Panc1 (cell line): ENCODE results near the gene UGT1A8. TPM values are rescaled to one million over a fixed set of nuclear protein-coding genes. Genes with fewer than 3 reads are reported as not detected.
"Not testable (repeated sequence)": the region's sequence is repeated elsewhere in the genome, so short reads cannot be mapped to it uniquely, and the experiment has no call there.

Experiments
- ATAC-seq: fragments of 200-7000 bp; cut with Tn5 transposase; 2 replicates; pipeline ENCODE4 v1.9.1; 2020; ENCODE audit warnings: mild to moderate bottlenecking, moderate library complexity
- BruUV-seq: library from RNA; stranded (reverse); fragments of 400-500 nt; replicated peaks from 2 replicates; lab custom pipeline; 2021; lab: Mats Ljungman, UMichigan
- CTCF ChIA-PET: fragments of 300-600 bp; sonication (Branson Sonifier 250); formaldehyde crosslinking; loops from one replicate; lab custom pipeline; 2022; ENCODE audit warnings: antibody characterized with exemption; lab: Charles Lee
- POLR2A ChIA-PET: fragments of 300-600 bp; sonication (Branson Sonifier 250); formaldehyde crosslinking; loops from one replicate; lab custom pipeline; 2022; ENCODE audit warnings: antibody characterized with exemption; lab: Charles Lee
- DNase-seq: peaks from one replicate; pipeline ENCODE4 v3.0.0-alpha.2; 2010; ENCODE audit warnings: low read depth, low spot score
- H3K27ac ChIP-seq: 2 replicates; pipeline ENCODE4 v1.5.1; 2011; ENCODE audit warnings: mild to moderate bottlenecking, low read length, inconsistent platforms
- H3K27me3 ChIP-seq: fragments of 200-500 bp; sonication (Bioruptor generic); 2 replicates; pipeline ENCODE4 v1.6.0; 2014; ENCODE audit warnings: low read length, inconsistent platforms; ENCODE audit not compliant: control insufficient read depth, insufficient read depth
- H3K36me3 ChIP-seq: fragments of 200-500 bp; sonication (Bioruptor generic); 2 replicates; pipeline ENCODE4 v1.5.1; 2014; ENCODE audit warnings: inconsistent platforms, mild to moderate bottlenecking, low read length, moderate library complexity; ENCODE audit not compliant: control insufficient read depth, insufficient read depth
- H3K4me1 ChIP-seq: 2 replicates; pipeline ENCODE4 v1.5.1; 2011; ENCODE audit warnings: inconsistent platforms, mild to moderate bottlenecking, low read length, moderate library complexity; ENCODE audit not compliant: control insufficient read depth, insufficient read depth
- H3K4me3 ChIP-seq, 2 experiments: 2 replicates each; pipeline ENCODE4 v1.5.1; 2011 to 2012; ENCODE audit warnings: low read depth in 2 of 2, low read length in 2 of 2, mild to moderate bottlenecking in 2 of 2, inconsistent platforms in 1 of 2, moderate library complexity in 1 of 2
- H3K9me3 ChIP-seq: fragments of 200-500 bp; sonication (Bioruptor generic); 2 replicates; pipeline ENCODE4 v1.5.1; 2014; ENCODE audit warnings: low read depth, mild to moderate bottlenecking, inconsistent platforms, low read length, moderate library complexity; ENCODE audit not compliant: control insufficient read depth, insufficient read depth
- CTCF ChIP-seq: fragments of 450-650 bp; IDR thresholded peaks from 2 replicates; pipeline ENCODE4 v1.5.1; 2017; ENCODE audit warnings: mild to moderate bottlenecking
- POLR2AphosphoS5 ChIP-seq: IDR thresholded peaks from 2 replicates; pipeline ENCODE4 v1.6.1; 2012; ENCODE audit warnings: mild to moderate bottlenecking, low read depth, low read length, moderate library complexity
- REST ChIP-seq, 2 experiments: IDR thresholded peaks; 2 replicates each; pipeline ENCODE4 v1.6.1; 2011 to 2012; ENCODE audit warnings: low read depth in 2 of 2, control low read depth in 1 of 2, low read length in 1 of 2, mild to moderate bottlenecking in 1 of 2, moderate library complexity in 1 of 2; ENCODE audit not compliant: insufficient read depth in 1 of 2
- SIN3A ChIP-seq: IDR thresholded peaks from 2 replicates; pipeline ENCODE4 v1.6.1; 2012; ENCODE audit warnings: low read depth, mild to moderate bottlenecking, low read length, moderate library complexity, borderline replicate concordance; ENCODE audit not compliant: insufficient read depth
- TCF7L2 ChIP-seq: IDR thresholded peaks from 2 replicates; pipeline ENCODE4 v1.6.1; 2011; ENCODE audit warnings: mild to moderate bottlenecking, low read depth, low read length, inconsistent platforms
- in situ Hi-C: cut with HindIII; loops from 2 replicates; pipeline ENCODE4 v1.10.0; 2016; ENCODE audit warnings: low sequenced_read_pairs, low pct_unique_long_range_greater_than_20kb
- intact Hi-C: fragments of 100-400 bp; cut with micrococcal nuclease; formaldehyde crosslinking; loops from one replicate; pipeline ENCODE4 v1.10.0; 2022; ENCODE audit not compliant: unreplicated experiment
- total RNA-seq: library from RNA; stranded (reverse); gene quantifications from one replicate; pipeline ENCODE4 v1.2.1, GENCODE V29; 2021; ENCODE audit not compliant: unreplicated experiment

Gene UGT1A8
- total RNA-seq, 1 experiment from 2014 or later = 0.15 TPM

GRCh38 chr2:233583217-233583965, 34.0 kb upstream of the UGT1A8 start:
- intact Hi-C loops, H3K27ac ChIP-seq, CTCF ChIA-PET, BruUV-seq, H3K9me3 ChIP-seq, ATAC-seq, H3K4me1 ChIP-seq, POLR2A ChIA-PET, H3K36me3 ChIP-seq, DNase-seq, H3K27me3 ChIP-seq, H3K4me3 ChIP-seq, in situ Hi-C loops: not testable (repeated sequence)

- Histone ChIP-seq H3K27ac (no peak overlapping the region), H3K4me1 (no peaks in the 10 kb centered on the region), H3K4me3 (no peak overlapping the region), H3K9me3 (no peaks in the 10 kb centered on the region), H3K27me3 (no peaks in the 10 kb centered on the region), H3K36me3 (no peaks in the 10 kb centered on the region)
- DNase-seq (no peak), ATAC-seq (no peak)
- TF ChIP-seq REST (IDR thresholded peaks at IDR 0.05; ENCODE audit: insufficient read depth in 1 of 2, low read depth in 2 of 2, low read length in 1 of 2) = no peak
- no peak for TF ChIP-seq POLR2AphosphoS5
- no peak for TF ChIP-seq CTCF
- no peak for TF ChIP-seq TCF7L2
- in situ Hi-C loops (no loop called here), intact Hi-C loops (no loop called here)
- CTCF ChIA-PET = no interaction called here
- POLR2A ChIA-PET = no interaction called here
- BruUV-seq = no TSS peak
Measured at GRCh38 chr2:233584210-233584609, 33.2 kb upstream of the UGT1A8 start.

- H3K4me1 ChIP-seq = no peaks in the 10 kb centered on the region
- in situ Hi-C loops = no loop called here
- no peak for DNase-seq
- no peaks in the 10 kb centered on the region for H3K9me3 ChIP-seq
- H3K27ac ChIP-seq = no peak overlapping the region
- no peak overlapping the region for H3K4me3 ChIP-seq
- H3K36me3 ChIP-seq = no peaks in the 10 kb centered on the region
- TF ChIP-seq SIN3A (no peak), TCF7L2 (no peak), CTCF (no peak), POLR2AphosphoS5 (no peak), REST (IDR thresholded peaks at IDR 0.05; ENCODE audit: insufficient read depth in 1 of 2, low read depth in 2 of 2, low read length in 1 of 2) (no peak)
- POLR2A ChIA-PET = no interaction called here
- CTCF ChIA-PET = no interaction called here
- ATAC-seq = no peak
- H3K27me3 ChIP-seq = no peaks in the 10 kb centered on the region
- intact Hi-C loops = no loop called here
- no TSS peak for BruUV-seq
Measured at GRCh38 chr2:233588400-233588799, 29.0 kb upstream of the UGT1A8 start.
